OCI-LY1 (cell line): ENCODE measurements around the gene HBD.

Experiments used
- H2AFZ ChIP-seq: fragments of 200-600 bp; sonication (generic), shearing (Covaris generic); 2 replicates; pipeline ENCODE4 v1.6.0; 2014; ENCODE audit warnings: antibody characterized with exemption, mild to moderate bottlenecking, low read length
- H3F3A ChIP-seq: fragments of 200-600 bp; sonication (generic), shearing (Covaris generic); 2 replicates; pipeline ENCODE4 v1.6.0; 2014; ENCODE audit warnings: mild to moderate bottlenecking, antibody characterized with exemption, low read length, moderate library complexity; ENCODE audit not compliant: insufficient read depth
- H3K27ac ChIP-seq: fragments of 200-600 bp; sonication (generic); 2 replicates; pipeline ENCODE4 v1.5.1; 2014; ENCODE audit warnings: low read length, mixed run types, mild to moderate bottlenecking, low read depth; ENCODE audit not compliant: poor library complexity, severe bottlenecking
- H3K27me3 ChIP-seq: fragments of 200-600 bp; sonication (generic); 2 replicates; pipeline ENCODE4 v1.6.0; 2014; ENCODE audit warnings: antibody characterized with exemption, mild to moderate bottlenecking, low read length, moderate library complexity; ENCODE audit not compliant: insufficient read depth
- H3K36me3 ChIP-seq: fragments of 200-600 bp; sonication (generic); 2 replicates; pipeline ENCODE4 v1.6.1; 2014; ENCODE audit warnings: mild to moderate bottlenecking, antibody characterized with exemption, low read length, moderate library complexity, mixed read lengths; ENCODE audit not compliant: insufficient read depth
- H3K4me1 ChIP-seq: fragments of 200-600 bp; sonication (generic); 2 replicates; pipeline ENCODE4 v1.5.1; 2014; ENCODE audit warnings: mild to moderate bottlenecking, low read length, moderate library complexity; ENCODE audit not compliant: insufficient read depth, severe bottlenecking
- H3K4me2 ChIP-seq: fragments of 200-600 bp; sonication (generic), shearing (Covaris generic); 2 replicates; pipeline ENCODE4 v1.6.1; 2014; ENCODE audit warnings: low read length
- H3K4me3 ChIP-seq: fragments of 200-600 bp; sonication (generic); 2 replicates; pipeline ENCODE4 v1.5.1; 2014; ENCODE audit warnings: low read length, low read depth, mild to moderate bottlenecking, mixed read lengths; ENCODE audit not compliant: poor library complexity, severe bottlenecking
- H3K79me2 ChIP-seq: fragments of 200-600 bp; shearing (Covaris generic); 2 replicates; pipeline ENCODE4 v1.6.1; 2016; ENCODE audit warnings: mixed run types, low read length, mixed read lengths; ENCODE audit not compliant: insufficient read depth
- H3K9ac ChIP-seq: fragments of 200-600 bp; sonication (generic), shearing (Covaris generic); 2 replicates; pipeline ENCODE4 v1.6.1; 2014; ENCODE audit warnings: mild to moderate bottlenecking, low read length, mixed read lengths
- H3K9me2 ChIP-seq: fragments of 200-600 bp; sonication (generic), shearing (Covaris generic); 2 replicates; pipeline ENCODE4 v1.6.1; 2014; ENCODE audit warnings: low read depth, mild to moderate bottlenecking, low read length, mixed read lengths
- H3K9me3 ChIP-seq: fragments of 200-600 bp; shearing (Covaris generic); 2 replicates; pipeline ENCODE4 v1.6.1; 2014; ENCODE audit warnings: low read length, mixed read lengths
- H4K20me1 ChIP-seq: fragments of 200-600 bp; sonication (generic), shearing (Covaris generic); 2 replicates; pipeline ENCODE4 v1.6.0; 2016; ENCODE audit warnings: mild to moderate bottlenecking, low read length; ENCODE audit not compliant: insufficient read depth
- EZH2 ChIP-seq: fragments of 200-600 bp; sonication (generic), shearing (Covaris generic); IDR thresholded peaks from 2 replicates; pipeline ENCODE4 v1.8.0; 2017; ENCODE audit warnings: borderline replicate concordance, mixed run types, mild to moderate bottlenecking, antibody characterized with exemption, low read length, moderate library complexity, mixed read lengths
- TF ChIP-seq, protein P1 (sequence below): fragments of 200-600 bp; sonication (generic), shearing (Covaris generic); IDR thresholded peaks from 2 replicates; pipeline ENCODE4 v1.5.1; 2017; ENCODE audit warnings: mild to moderate bottlenecking, antibody characterized with exemption, low read length, moderate library complexity, mixed read lengths

The HBD gene

DNA sequence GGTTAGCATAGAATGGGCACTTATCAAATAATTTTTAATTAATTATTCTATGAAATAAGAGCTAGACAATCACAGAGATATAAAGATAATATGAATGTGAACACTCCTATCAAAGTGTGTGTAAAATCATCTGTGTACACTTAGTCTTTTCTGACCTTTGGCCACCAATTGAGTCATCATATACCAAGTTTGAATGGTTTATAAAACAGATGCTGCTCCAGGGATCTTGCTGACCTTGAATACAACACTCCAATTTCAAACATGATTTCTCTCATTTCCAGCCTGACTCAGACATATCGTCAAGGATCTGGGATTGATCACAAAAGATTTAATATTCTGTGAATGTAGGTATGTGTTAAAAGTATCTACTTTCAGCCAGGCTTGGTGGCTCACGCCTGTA, 30.9 kb downstream of the HBD start:
- Histone ChIP-seq H4K20me1 (no peaks in the 10 kb centered on the region), H3K4me3 (no peak overlapping the region), H2AFZ (no peak overlapping the region), H3K79me2 (no peaks in the 10 kb centered on the region), H3K27me3 (no peaks in the 10 kb centered on the region), H3K9me2 (no peaks in the 10 kb centered on the region), H3K4me2 (no peak overlapping the region), H3K9me3 (no peaks in the 10 kb centered on the region), H3K36me3 (no peaks in the 10 kb centered on the region), H3K27ac (no peak overlapping the region), H3F3A (no peaks in the 10 kb centered on the region), H3K4me1 (no peaks in the 10 kb centered on the region), H3K9ac (no peak overlapping the region)
- TF ChIP-seq, protein P1, sequence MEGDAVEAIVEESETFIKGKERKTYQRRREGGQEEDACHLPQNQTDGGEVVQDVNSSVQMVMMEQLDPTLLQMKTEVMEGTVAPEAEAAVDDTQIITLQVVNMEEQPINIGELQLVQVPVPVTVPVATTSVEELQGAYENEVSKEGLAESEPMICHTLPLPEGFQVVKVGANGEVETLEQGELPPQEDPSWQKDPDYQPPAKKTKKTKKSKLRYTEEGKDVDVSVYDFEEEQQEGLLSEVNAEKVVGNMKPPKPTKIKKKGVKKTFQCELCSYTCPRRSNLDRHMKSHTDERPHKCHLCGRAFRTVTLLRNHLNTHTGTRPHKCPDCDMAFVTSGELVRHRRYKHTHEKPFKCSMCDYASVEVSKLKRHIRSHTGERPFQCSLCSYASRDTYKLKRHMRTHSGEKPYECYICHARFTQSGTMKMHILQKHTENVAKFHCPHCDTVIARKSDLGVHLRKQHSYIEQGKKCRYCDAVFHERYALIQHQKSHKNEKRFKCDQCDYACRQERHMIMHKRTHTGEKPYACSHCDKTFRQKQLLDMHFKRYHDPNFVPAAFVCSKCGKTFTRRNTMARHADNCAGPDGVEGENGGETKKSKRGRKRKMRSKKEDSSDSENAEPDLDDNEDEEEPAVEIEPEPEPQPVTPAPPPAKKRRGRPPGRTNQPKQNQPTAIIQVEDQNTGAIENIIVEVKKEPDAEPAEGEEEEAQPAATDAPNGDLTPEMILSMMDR, result no peak
- no peak for TF ChIP-seq EZH2

DNA sequence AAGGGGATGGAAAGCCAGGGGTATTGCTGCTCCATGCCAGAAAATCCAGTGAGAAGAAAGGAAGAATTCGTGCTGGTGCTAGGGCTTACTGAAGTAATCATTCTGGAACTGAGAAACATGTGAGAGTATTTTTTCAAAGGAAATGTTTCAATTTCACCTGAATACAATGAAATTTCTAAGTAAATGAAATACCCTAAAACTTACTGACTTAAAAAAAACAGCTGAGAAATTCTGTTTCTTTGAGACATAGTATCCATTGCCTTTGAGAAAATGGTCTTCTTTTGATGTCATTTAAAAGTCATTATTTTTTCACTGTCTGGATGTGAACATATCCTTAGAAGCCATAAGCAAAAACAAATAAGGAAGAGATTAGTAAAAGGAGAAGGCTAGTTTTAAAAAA, 33.7 kb downstream of the HBD start, which contains the start of gene OR51V1:
Gene OR51V1, minus strand, starts transcription at position 101 of the 400 bp plus-strand sequence. Its CDS starts 0 bp downstream, at position 101.
- no peaks in the 10 kb centered on the region for H3K9me2 ChIP-seq
- no peak within 1 kb of the TSS for H3K4me2 ChIP-seq
- no peak within 1 kb of the TSS for H3K9ac ChIP-seq
- no peak within 1 kb of the TSS for H3K4me3 ChIP-seq
- H3K79me2 ChIP-seq, result no peaks in the 10 kb centered on the region
- no peaks in the 10 kb centered on the region for H3F3A ChIP-seq
- TF ChIP-seq, protein P1, result no peak
- no peak for TF ChIP-seq EZH2
- no peak within 1 kb of the TSS for H3K27ac ChIP-seq
- H3K4me1 ChIP-seq, result no peaks in the 10 kb centered on the region
- no peaks in the 10 kb centered on the region for H3K9me3 ChIP-seq
- no peaks in the 10 kb centered on the region for H3K36me3 ChIP-seq
- no peaks in the 10 kb centered on the region for H4K20me1 ChIP-seq
- no peak within 1 kb of the TSS for H2AFZ ChIP-seq
- H3K27me3 ChIP-seq, result no peaks in the 10 kb centered on the region

DNA sequence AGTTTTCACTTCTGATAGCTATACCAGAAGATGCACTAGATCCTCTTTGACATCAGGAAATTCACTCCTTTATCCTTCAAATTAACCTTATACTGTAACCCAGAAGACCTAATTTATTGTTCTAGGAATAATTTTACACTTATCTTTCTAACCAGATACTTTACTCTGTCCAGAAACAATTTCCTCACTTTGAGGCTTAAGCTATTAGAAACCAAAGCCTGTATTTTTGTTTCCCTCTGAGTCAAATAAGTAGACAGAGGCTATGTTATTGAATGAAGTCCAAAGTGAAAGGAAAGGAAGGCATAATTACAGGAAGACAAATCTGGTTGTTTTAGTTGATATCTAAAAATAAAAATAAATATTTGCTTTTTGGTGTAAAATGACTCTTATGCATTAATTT, 36.0 kb downstream of the HBD start:
- Histone ChIP-seq H3K9me3 (no peaks in the 10 kb centered on the region), H3K27ac (no peak overlapping the region), H3K4me3 (no peak overlapping the region), H4K20me1 (no peaks in the 10 kb centered on the region), H3K4me2 (no peak overlapping the region), H3K36me3 (no peaks in the 10 kb centered on the region), H3K79me2 (no peaks in the 10 kb centered on the region), H3K9me2 (no peaks in the 10 kb centered on the region), H3F3A (no peaks in the 10 kb centered on the region), H3K27me3 (no peaks in the 10 kb centered on the region), H3K4me1 (no peaks in the 10 kb centered on the region), H2AFZ (no peak overlapping the region), H3K9ac (no peak overlapping the region)
- TF ChIP-seq, protein P1, result no peak
- TF ChIP-seq EZH2, result no peak
